Natural killer cell treated with Interleukin-12 subunit alpha and Interleukin-12 subunit beta and Interleukin-15 and Interleukin-18, amount 100 ng/mL, for 72 hours (primary cell): ENCODE results near the gene A1BG. TPM values are rescaled to one million over a fixed set of nuclear protein-coding genes. Genes with fewer than 3 reads are reported as not detected.
"Not testable (repeated sequence)": the region's sequence is repeated elsewhere in the genome, so short reads cannot be mapped to it uniquely, and the experiment has no call there.

Experiments
- ATAC-seq, 2 donors: fragments of 150-1000 bp; cut with Tn5 transposase in 1 of 2; sonication (Bioruptor Pico), chemical (Tn5 transposase) in 1 of 2; 2 replicates each; pipeline ENCODE4 v1.10.0; 2021
- DNase-seq: peaks from one replicate; pipeline ENCODE4 v3.0.0; 2022; ENCODE audit warnings: low spot score
- H3K27ac Mint-ChIP-seq, 2 donors: 1 replicate in 1 of 2; 2 replicates in 1 of 2; pipeline ENCODE4 v1.8.0; 2022; ENCODE audit warnings: mixed read lengths in 2 of 2, mild to moderate bottlenecking in 1 of 2, moderate library complexity in 1 of 2
- H3K27me3 Mint-ChIP-seq, 2 donors: 1 replicate in 1 of 2; 2 replicates in 1 of 2; pipeline ENCODE4 v1.8.0; 2022; ENCODE audit warnings: mixed read lengths in 2 of 2
- H3K36me3 Mint-ChIP-seq: one replicate; pipeline ENCODE4 v1.8.0; 2022; ENCODE audit warnings: mixed read lengths
- H3K4me1 Mint-ChIP-seq, 2 donors: 1 replicate in 1 of 2; 2 replicates in 1 of 2; pipeline ENCODE4 v1.8.0; 2022; ENCODE audit warnings: low read depth in 2 of 2, mixed read lengths in 2 of 2, mild to moderate bottlenecking in 1 of 2
- H3K4me3 Mint-ChIP-seq: one replicate; pipeline ENCODE4 v1.8.0; 2022; ENCODE audit warnings: mixed read lengths
- H3K9me3 Mint-ChIP-seq: 2 replicates; pipeline ENCODE4 v1.8.0; 2022; ENCODE audit warnings: mixed read lengths
- total RNA-seq, 2 donors: library from RNA; stranded (reverse); gene quantifications; one replicate each; pipeline ENCODE4 v1.2.3, GENCODE V29; 2022

A1BG gene
- total RNA-seq, 2 donors from 2014 or later = 4.4 to 5.2 TPM

DNA sequence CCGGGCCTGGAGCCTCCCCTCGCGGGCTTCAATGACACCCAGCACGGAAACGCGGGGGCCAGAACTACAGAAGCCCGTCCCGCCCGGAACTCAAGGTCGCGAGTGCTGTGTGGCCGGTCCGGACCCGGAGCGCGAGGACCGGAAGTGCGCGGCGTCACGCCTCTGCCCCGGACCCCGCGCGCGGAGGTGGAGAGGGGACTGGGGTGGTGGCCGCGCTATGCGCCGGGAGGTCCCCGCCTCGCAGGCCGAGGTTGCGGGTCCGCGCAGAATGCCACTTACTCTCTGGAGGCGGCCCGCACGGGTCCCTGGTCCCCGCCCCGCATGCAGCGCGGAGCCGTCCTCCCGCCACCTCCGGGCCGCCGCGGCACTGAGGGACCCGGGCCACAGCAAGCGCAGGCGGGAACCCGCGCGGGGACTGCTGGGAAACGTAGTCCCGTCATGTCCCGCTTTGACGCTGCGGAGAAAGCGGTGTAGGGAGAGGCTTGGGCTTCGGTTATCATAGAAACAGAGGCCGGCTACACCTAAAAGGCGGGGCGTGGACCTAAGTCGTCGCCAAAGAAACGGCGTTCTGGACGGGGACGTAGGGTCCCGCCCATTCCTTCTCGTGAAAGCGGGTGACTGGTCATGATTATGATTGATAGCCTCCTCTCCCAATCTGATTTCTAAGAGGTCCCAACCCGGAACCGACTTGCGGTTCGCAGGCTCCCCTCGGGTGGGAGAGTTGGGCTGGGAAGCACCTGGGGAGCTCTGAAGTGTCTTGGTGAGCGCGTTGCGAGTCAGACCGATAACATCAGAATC, 27.6 kb upstream of the A1BG start, which contains the start of gene ZNF837:
TSS of gene ZNF837 (minus strand) at position 369 of the 798 bp plus-strand sequence. CDS start 11,698 bp downstream, outside the sequence.
- Mint-ChIP-seq H3K27ac (peak within 1 kb of the TSS; percentile 83 to 95), H3K4me1 (peaks cover 17 to 18% of the 10 kb centered on the region in 2 donors), H3K4me3 (peak within 1 kb of the TSS; percentile 91), H3K27me3 (no peaks in the 10 kb centered on the region), H3K9me3 (no peaks in the 10 kb centered on the region), H3K36me3 (no peaks in the 10 kb centered on the region)
- DNase-seq (peak; percentile 99), ATAC-seq (peak; percentile 92 to 94)

DNA sequence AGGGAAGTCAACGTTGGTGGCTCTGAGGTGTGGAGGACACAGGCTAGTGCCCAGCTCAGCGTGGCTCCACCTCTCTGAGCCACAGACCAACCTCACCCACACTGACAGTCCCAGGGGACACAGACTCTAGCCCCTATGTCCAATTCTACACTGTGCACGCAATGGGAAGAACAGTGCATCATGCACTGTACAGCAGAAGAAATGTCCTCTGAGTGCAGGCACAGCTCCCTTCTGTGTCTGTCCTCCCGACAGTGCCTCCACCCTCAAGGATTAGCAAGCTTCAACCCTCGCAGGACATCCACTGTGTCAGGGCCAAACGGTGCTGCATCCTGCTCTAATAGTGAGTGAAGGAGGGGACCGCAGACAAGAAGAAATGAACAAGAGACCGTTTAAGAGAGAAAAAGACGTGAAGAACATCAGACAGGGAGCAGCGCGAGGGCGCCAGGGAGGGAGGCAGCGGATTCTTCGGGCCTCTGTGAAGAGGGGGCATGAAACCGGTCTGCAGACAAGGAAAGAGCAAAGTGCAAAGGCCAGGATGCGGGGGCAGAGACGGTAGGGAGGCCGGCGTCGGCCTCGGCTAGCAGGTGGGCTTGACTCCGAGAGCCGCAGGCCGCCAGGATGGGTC, 26.9 kb upstream of the A1BG start:
- Mint-ChIP-seq H3K9me3 (no peaks in the 10 kb centered on the region), H3K27me3 (no peaks in the 10 kb centered on the region), H3K4me3 (peak overlapping the region; percentile 91), H3K27ac (peak overlapping the region; percentile 83 to 95), H3K36me3 (no peaks in the 10 kb centered on the region), H3K4me1 (peaks cover 14 to 17% of the 10 kb centered on the region in 2 donors)
- ATAC-seq (no peak), DNase-seq (no peak)

DNA sequence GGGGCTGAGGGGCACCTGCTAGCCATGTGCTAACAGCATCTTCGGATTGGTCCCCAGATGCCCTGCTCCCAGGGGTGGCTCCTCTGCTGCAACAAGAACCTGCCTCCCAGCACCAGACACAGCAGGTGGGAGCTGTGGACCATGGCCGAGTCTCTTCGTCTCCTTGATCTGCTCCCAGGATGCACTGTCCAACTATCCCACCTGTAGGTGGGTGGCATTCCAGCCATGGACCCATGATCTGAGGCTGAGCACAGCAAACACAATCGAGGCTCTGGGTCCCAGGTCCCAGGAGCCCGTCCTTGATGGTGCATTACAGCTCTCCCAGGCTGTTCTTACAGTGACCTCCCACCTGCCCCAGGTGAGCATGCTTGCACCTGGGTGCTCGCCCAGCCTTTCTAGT, 26.0 kb upstream of the A1BG start:
- H3K27ac Mint-ChIP-seq = peak overlapping the region; percentile 83 to 95
- ATAC-seq = no peak
- H3K27me3 Mint-ChIP-seq = no peaks in the 10 kb centered on the region

GRCh38 chr19:58376724-58377123, 23.4 kb upstream of the A1BG start:
- ATAC-seq, H3K4me3 Mint-ChIP-seq: not testable (repeated sequence)

More for the DNA sequence above, 26.0 kb upstream of the A1BG start:
- Mint-ChIP-seq H3K9me3 (no peaks in the 10 kb centered on the region), H3K4me3 (peak overlapping the region; percentile 91), H3K36me3 (no peaks in the 10 kb centered on the region), H3K4me1 (peaks cover 14 to 17% of the 10 kb centered on the region in 2 donors)
- DNase-seq = no peak

DNA sequence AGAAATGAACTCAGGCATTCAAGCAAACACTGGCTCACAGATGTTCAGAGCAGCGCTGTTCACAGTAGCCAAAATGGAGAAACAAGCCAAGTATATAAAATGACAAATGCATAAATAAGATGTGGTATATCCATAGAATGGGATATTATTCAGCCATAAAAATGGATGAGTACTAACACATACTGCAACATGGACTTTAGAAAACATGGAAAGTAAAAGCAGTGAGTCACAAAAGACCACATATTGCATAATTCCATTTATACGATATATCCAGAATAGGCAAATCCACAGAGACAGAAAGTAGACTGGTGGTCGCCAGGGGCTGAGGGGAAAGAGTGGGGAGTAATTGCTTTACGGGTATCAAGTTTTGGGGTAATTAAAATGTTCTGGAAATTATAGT, 20.9 kb upstream of the A1BG start:
- no peaks in the 10 kb centered on the region for H3K9me3 Mint-ChIP-seq
- peaks cover 0 to 3% of the 10 kb centered on the region in 2 donors for H3K4me1 Mint-ChIP-seq
- H3K36me3 Mint-ChIP-seq = no peaks in the 10 kb centered on the region
- ATAC-seq (no peak), DNase-seq (no peak)
- H3K4me3 Mint-ChIP-seq = no peak overlapping the region
- H3K27me3 Mint-ChIP-seq = no peaks in the 10 kb centered on the region
- no peak overlapping the region for H3K27ac Mint-ChIP-seq

More at GRCh38 chr19:58376724-58377123, 23.4 kb upstream of the A1BG start:
- DNase-seq, H3K9me3 Mint-ChIP-seq, H3K36me3 Mint-ChIP-seq, H3K27me3 Mint-ChIP-seq, H3K27ac Mint-ChIP-seq: not testable (repeated sequence)
- H3K4me1 Mint-ChIP-seq = peaks cover 12% of the 10 kb centered on the region in 2 donors

GRCh38 chr19:58372311-58373133, 19.2 kb upstream of the A1BG start:
- no peak overlapping the region for H3K4me3 Mint-ChIP-seq
- no peak overlapping the region for H3K27ac Mint-ChIP-seq
- no peaks in the 10 kb centered on the region for H3K9me3 Mint-ChIP-seq
- H3K27me3 Mint-ChIP-seq = no peaks in the 10 kb centered on the region
- no peak for ATAC-seq
- DNase-seq = no peak
- H3K4me1 Mint-ChIP-seq = peaks cover 0 to 3% of the 10 kb centered on the region in 2 donors
- H3K36me3 Mint-ChIP-seq = no peaks in the 10 kb centered on the region

- no peak overlapping the region for H3K4me3 Mint-ChIP-seq
- ATAC-seq (no peak), DNase-seq (peak; percentile 56)
- H3K4me1 Mint-ChIP-seq = no peaks in the 10 kb centered on the region
- H3K27ac Mint-ChIP-seq = no peak overlapping the region
- H3K9me3 Mint-ChIP-seq = no peaks in the 10 kb centered on the region
- H3K36me3 Mint-ChIP-seq = no peaks in the 10 kb centered on the region
- H3K27me3 Mint-ChIP-seq = no peaks in the 10 kb centered on the region
Measured at GRCh38 chr19:58368561-58369360, 15.5 kb upstream of the A1BG start.

GRCh38 chr19:58367698-58368454, 14.6 kb upstream of the A1BG start:
- no peaks in the 10 kb centered on the region for H3K9me3 Mint-ChIP-seq
- DNase-seq (peak; percentile 56), ATAC-seq (no peak)
- peaks cover 0 to 1% of the 10 kb centered on the region in 2 donors for H3K4me1 Mint-ChIP-seq
- H3K27me3 Mint-ChIP-seq = no peaks in the 10 kb centered on the region
- no peak overlapping the region for H3K27ac Mint-ChIP-seq
- no peaks in the 10 kb centered on the region for H3K36me3 Mint-ChIP-seq
- no peak overlapping the region for H3K4me3 Mint-ChIP-seq

DNA sequence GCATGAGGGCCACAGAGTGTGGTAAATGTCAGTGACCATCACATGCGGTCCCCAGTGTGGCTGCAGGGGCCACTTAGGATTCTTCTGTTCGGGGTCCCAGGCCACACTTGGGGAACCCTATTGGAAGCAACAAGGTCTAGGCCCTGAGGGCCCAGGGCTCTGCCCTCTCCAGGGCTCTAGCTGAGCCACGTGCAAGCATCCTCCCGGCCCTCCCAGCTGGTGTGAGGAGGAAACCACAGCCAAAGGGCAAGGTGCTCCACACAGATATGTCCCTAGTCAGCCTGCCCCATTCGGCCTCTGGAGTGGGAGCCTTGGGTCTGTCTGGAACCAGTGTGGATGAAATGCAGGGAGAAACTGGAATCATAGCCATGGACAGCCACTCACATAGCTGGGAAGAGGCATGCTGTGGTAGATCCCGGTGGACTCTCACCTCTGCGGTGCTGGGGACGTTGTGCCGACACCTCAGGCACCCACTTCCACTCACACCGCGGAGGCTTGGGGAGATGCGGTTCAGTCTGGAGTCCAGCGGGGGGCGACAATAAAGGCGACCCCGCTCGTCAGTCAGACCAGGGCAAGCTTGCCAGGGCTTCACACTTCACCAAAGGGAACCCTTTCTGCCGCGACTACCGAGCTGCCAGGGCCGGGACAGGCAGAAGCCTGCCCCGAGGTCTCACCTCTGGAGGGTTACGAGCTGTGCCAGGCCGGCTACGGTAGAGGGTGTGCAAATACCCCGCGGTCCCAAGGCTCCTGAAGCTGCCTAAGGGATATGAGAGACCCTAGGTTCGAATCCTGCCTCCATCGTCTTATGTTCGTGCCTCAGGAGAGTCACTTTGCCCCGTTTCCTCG, 13.5 kb upstream of the A1BG start:
- H3K4me1 Mint-ChIP-seq = peaks cover 4 to 8% of the 10 kb centered on the region in 2 donors
- no peaks in the 10 kb centered on the region for H3K36me3 Mint-ChIP-seq
- ATAC-seq (no peak), DNase-seq (peak; percentile 57)
- H3K27ac Mint-ChIP-seq = no peak overlapping the region
- no peaks in the 10 kb centered on the region for H3K27me3 Mint-ChIP-seq
- no peaks in the 10 kb centered on the region for H3K9me3 Mint-ChIP-seq
- no peak overlapping the region for H3K4me3 Mint-ChIP-seq

GRCh38 chr19:58364146-58364545, 10.9 kb upstream of the A1BG start:
- Mint-ChIP-seq H3K36me3 (no peaks in the 10 kb centered on the region), H3K4me1 (peaks cover 7 to 10% of the 10 kb centered on the region in 2 donors), H3K9me3 (no peaks in the 10 kb centered on the region), H3K27me3 (no peaks in the 10 kb centered on the region), H3K4me3 (no peak overlapping the region), H3K27ac (no peak overlapping the region)
- no peak for ATAC-seq
- no peak for DNase-seq

DNA sequence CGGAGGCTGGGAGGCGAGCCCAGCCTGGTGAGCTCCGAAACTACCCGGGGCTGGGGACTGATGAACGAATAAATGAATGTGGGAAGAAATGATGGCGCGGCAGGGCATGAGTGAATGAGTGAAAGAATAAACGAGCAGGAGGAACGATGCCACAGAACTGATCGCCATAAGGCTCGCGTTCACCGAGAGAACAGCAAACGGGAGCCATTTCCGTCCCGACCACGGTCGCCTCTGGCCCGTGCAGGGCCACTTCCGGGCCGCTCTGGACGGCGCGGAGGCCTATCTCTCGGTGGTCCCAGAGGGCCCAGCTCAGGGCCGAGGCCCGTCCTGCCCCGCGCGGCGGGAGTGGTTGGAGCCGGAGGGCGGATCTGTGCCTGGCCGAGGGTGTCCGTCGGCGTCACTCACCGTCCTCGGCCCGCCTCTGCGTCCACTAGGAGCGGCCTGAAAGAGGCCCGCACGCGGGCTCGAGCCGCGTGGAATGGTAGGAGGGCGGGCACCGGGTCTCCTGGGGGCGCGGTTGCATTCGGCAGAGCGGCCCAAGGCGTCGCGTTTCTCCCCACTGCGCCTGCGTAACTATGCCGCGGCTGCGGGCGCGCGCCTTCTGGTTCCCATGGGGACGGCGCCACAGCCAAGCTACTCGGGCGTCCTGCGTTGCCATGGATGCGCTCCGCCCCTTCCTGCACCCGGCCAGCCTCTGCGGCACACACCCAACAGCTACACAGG, 9.1 kb upstream of the A1BG start, which contains the start of gene ZNF497:
TSS of gene ZNF497 (minus strand) at position 480 of the 723 bp plus-strand sequence. CDS start 5,116 bp downstream, outside the sequence.
- Mint-ChIP-seq H3K27ac (peak within 1 kb of the TSS; percentile 79 to 93), H3K36me3 (no peaks in the 10 kb centered on the region), H3K9me3 (no peaks in the 10 kb centered on the region), H3K27me3 (no peaks in the 10 kb centered on the region), H3K4me1 (peaks cover 7 to 10% of the 10 kb centered on the region in 2 donors), H3K4me3 (peak within 1 kb of the TSS; percentile 99)
- peak; percentile 95 to 96 for ATAC-seq
- peak; percentile 99 for DNase-seq
